ENCODE measurements around the gene FGFR4. TPM values are rescaled to one million over a fixed set of nuclear protein-coding genes. Genes with fewer than 3 reads are reported as not detected.

Gene FGFR4
- total RNA-seq, 4 donors from 2014 or later: 0.68 to 5.9 (median 1.9) TPM

GRCh38 chr5:177070536-177071191, 16.1 kb upstream of the FGFR4 start:
- 87 to 91% methylated on average over 6 of the region's 6 CpGs for WGBS, 2 donors

GRCh38 chr5:177071666-177072385, 14.9 kb upstream of the FGFR4 start:
- no peaks in the 10 kb centered on the region for H3K4me1 ChIP-seq
- no peaks in the 10 kb centered on the region for H3K27me3 ChIP-seq
- TF ChIP-seq POLR2A (IDR thresholded peaks at IDR 0.05) (no peak), CTCF (IDR thresholded peaks at IDR 0.05) (peak; percentile 66 to 90 (median 87))
- 18 to 27% methylated on average over 4 to 5 of the region's 6 CpGs for WGBS, 2 donors
- peaks cover 0 to 20% (median 0%) of the 10 kb centered on the region in 3 donors for H3K36me3 ChIP-seq
- no peak for DNase-seq
- H3K4me3 ChIP-seq: no peak overlapping the region
- no peaks in the 10 kb centered on the region for H3K9me3 ChIP-seq
- no peak overlapping the region for H3K27ac ChIP-seq
- intact Hi-C loops (cut with DNase I): loop anchor here (5.0 kb wide), 1 partner anchor 40 kb away; no protein-coding TSS in a partner anchor

More at GRCh38 chr5:177070536-177071191, 16.1 kb upstream of the FGFR4 start:
- Histone ChIP-seq H3K4me1 (no peaks in the 10 kb centered on the region), H3K4me3 (no peak overlapping the region), H3K9me3 (no peaks in the 10 kb centered on the region), H3K27me3 (no peaks in the 10 kb centered on the region), H3K36me3 (peaks cover 0 to 32% (median 0%) of the 10 kb centered on the region in 3 donors), H3K27ac (no peak overlapping the region)
- intact Hi-C loops (cut with DNase I): loop anchor here (5.0 kb wide), 1 partner anchor 42 kb away; no protein-coding TSS in a partner anchor
- TF ChIP-seq POLR2A (IDR thresholded peaks at IDR 0.05) (no peak), CTCF (IDR thresholded peaks at IDR 0.05) (no peak)
- no peak for DNase-seq

GRCh38 chr5:177077335-177077734, 9.4 kb upstream of the FGFR4 start:
- H3K9me3 ChIP-seq: no peaks in the 10 kb centered on the region
- peaks cover 0 to 8% (median 0%) of the 10 kb centered on the region in 4 donors for H3K27me3 ChIP-seq
- TF ChIP-seq CTCF (IDR thresholded peaks at IDR 0.05): no peak
- no peak for TF ChIP-seq POLR2A (IDR thresholded peaks at IDR 0.05)
- H3K4me3 ChIP-seq: no peak overlapping the region
- WGBS, 2 donors: 74% methylated on average over 2 of the region's 2 CpGs
- no peak overlapping the region for H3K27ac ChIP-seq
- H3K4me1 ChIP-seq: no peaks in the 10 kb centered on the region
- DNase-seq: no peak
- intact Hi-C loops (cut with DNase I): no loop called here
- no peaks in the 10 kb centered on the region for H3K36me3 ChIP-seq

GRCh38 chr5:177079606-177080005, 7.1 kb upstream of the FGFR4 start:
- TF ChIP-seq CTCF (IDR thresholded peaks at IDR 0.05) (no peak), POLR2A (IDR thresholded peaks at IDR 0.05) (no peak)
- no peaks in the 10 kb centered on the region for H3K9me3 ChIP-seq
- H3K27me3 ChIP-seq: peaks cover 0 to 22% (median 0%) of the 10 kb centered on the region in 4 donors
- no peaks in the 10 kb centered on the region for H3K36me3 ChIP-seq
- DNase-seq: no peak
- intact Hi-C loops (cut with DNase I): no loop called here
- H3K27ac ChIP-seq: no peak overlapping the region
- no peak overlapping the region for H3K4me3 ChIP-seq
- H3K4me1 ChIP-seq: no peaks in the 10 kb centered on the region
- 90% methylated on average over 2 of the region's 9 CpGs; no CpG with 5 or more reads in 1 of the 2 donors for WGBS, 2 donors

- DNase-seq: no peak
- WGBS, 2 donors: 83 to 87% methylated on average over 3 to 4 of the region's 5 CpGs
- TF ChIP-seq CTCF (IDR thresholded peaks at IDR 0.05) (no peak), POLR2A (IDR thresholded peaks at IDR 0.05) (no peak)
- no peaks in the 10 kb centered on the region for H3K9me3 ChIP-seq
- H3K4me3 ChIP-seq: no peak overlapping the region
- no peak overlapping the region for H3K27ac ChIP-seq
- H3K27me3 ChIP-seq: peaks cover 0 to 25% (median 0%) of the 10 kb centered on the region in 4 donors
- H3K4me1 ChIP-seq: no peaks in the 10 kb centered on the region
- H3K36me3 ChIP-seq: no peaks in the 10 kb centered on the region
- intact Hi-C loops (cut with DNase I): no loop called here
Measured at GRCh38 chr5:177080265-177080664, 6.5 kb upstream of the FGFR4 start.

Data from esophagus squamous epithelium (tissue), 5 donors.